Measurements from ENCODE around the gene SRGAP2.
"Not testable (repeated sequence)": the region's sequence is repeated elsewhere in the genome, so short reads cannot be mapped to it uniquely, and the experiment has no call there.

SRGAP2 gene

DNA sequence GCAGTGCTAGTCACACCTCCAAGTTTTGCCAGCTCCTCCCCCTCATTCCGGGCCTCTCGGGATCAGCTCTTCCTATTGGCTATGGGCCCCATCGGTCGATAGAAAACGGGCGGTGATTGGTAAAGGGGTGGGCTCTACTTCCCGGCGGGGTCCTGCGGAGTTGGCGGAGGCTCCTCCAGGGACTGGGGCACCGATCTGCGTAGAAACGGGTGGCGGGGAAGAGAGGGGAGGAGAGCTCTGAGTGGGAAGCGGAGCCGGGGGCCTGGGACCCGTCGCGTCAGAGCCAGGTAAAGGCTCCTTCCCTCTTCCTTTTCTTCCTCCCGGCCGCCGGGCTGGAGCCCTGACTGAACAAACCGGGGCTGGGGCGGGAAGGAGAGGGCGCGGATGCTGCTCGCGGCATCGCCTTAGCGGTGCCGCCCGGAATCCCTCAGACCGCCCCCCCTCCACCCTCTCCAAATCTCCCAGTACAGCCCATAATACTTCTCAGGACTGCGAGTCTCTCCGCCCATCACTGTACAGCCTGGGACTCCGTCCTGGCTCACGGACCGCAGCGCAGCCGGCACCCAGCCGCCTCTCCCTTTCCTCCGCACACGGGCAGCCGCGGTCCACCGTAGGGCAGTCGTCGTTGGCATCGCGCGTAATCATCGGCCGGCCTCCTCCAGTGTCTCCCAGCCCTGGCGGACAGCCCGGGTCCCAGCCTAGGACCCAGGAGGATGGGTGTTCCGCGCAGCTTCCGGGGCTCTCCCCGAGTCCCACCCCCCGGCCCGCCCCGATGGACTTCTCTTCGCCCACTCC lies at the start of gene SRGAP2:
TSS of gene SRGAP2 (plus strand) at position 178 of the 795 bp plus-strand sequence. CDS start 2,430 bp downstream, outside the sequence.
- H3K4me1 ChIP-seq; H3K4me2 ChIP-seq; H4K20me1 ChIP-seq; H3K27me3 ChIP-seq; H3K9me3 ChIP-seq (replicated peaks in 1 of 11); H3K36me3 ChIP-seq: not testable (repeated sequence)
- Histone ChIP-seq H3K27ac (peak within 1 kb of the TSS in 10 of 11 experiments; percentile 58 to 82 (median 69); a peak in 20 of 22 replicates), H3K4me3 (peak within 1 kb of the TSS; percentile 52 to 73 (median 62)), H3K9ac (peak within 1 kb of the TSS; percentile 68 to 81 (median 78); a peak in 20 of 22 replicates)

DNA sequence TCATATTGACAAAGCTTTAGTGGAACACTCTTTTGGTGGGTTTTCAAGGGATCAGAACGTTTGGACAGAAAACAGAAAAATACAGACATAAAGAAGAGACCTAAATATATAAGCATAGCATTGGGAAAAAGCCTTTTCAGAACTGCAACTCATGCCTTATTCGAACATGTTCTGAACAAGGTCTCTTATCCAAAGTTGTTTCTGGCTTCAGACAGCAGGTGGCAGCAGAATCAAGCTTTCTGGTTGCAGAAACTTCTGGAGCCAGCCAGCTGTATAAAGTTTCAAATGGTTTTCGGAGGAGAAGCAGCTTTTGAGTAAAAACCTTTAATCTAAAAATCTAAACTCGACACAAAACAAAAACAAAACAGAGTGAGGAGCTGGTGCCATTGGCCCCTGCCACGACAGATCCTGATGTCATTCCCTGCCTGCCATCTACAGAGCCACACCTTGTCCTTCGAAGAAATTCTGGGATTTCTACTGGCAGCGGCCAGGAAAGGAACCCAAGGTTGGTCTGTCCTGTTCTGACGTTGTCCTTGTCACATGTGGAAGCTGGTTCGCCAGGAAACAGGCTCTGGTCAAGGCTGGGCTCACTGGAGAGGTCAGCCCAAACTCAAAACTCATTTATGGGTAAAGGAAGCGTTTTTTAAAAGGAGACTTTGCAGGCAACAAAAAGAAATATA lies 35.9 kb upstream of the SRGAP2 start:
- not testable (repeated sequence) for H4K20me1 ChIP-seq; H3K27me3 ChIP-seq; H3K4me1 ChIP-seq; H3K9ac ChIP-seq; H3K9me3 ChIP-seq (replicated peaks in 1 of 11); H3K4me3 ChIP-seq; H3K4me2 ChIP-seq; H3K27ac ChIP-seq; H3K36me3 ChIP-seq

DNA sequence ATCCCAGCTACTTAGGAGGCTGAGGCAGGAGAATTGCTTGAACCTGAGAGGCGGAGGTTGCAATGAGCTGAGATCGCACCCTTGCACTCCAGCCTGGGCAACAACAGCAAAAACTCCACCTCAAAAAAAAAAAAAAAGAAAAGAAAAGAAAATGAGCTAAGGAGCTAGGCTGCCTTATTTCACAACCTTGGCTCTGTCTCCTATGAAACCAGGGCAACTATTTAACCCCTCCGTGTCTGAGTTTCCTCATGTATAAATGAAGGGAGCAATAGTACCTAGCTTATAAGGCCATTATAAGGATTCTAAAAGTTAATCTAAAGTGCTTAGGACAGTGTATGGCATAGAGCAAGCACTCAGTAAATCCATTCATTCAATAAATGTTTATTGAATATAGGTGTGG lies 33.5 kb upstream of the SRGAP2 start:
- not testable (repeated sequence) for H3K27me3 ChIP-seq; H3K9ac ChIP-seq; H3K4me1 ChIP-seq; H4K20me1 ChIP-seq; H3K27ac ChIP-seq; H3K9me3 ChIP-seq (replicated peaks in 1 of 11); H3K4me3 ChIP-seq; H3K36me3 ChIP-seq; H3K4me2 ChIP-seq

DNA sequence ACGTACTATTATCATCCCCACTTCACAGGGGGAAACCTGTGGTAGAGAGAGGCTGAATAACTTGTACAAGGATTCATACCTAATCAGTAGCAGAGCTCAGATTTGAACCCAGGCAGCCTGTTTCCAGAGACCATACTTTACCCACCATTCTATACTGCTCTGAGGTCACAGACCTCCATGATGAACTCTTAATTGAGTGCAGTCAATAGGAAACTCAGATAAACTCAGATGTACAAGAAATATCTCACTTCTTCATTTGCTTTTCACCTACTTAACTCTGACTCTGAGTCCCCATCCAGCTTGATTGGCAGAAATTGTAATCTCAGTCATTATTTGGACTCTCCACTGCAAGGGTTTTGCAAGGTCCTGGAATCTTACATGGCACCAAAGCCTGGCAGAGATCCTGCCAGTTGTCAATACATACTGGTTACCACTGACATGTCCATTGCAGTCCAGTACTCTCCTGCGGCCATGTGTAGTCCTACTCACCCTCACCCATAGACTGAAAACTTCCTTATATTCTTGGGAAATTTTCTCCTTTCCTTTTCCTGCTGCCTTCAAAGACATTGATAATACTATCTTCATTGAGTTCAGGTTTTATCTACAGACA lies 30.1 kb upstream of the SRGAP2 start:
- not testable (repeated sequence) for H3K9ac ChIP-seq; H4K20me1 ChIP-seq; H3K4me3 ChIP-seq; H3K4me1 ChIP-seq; H3K27ac ChIP-seq; H3K4me2 ChIP-seq; H3K36me3 ChIP-seq; H3K9me3 ChIP-seq (replicated peaks in 1 of 11); H3K27me3 ChIP-seq

DNA sequence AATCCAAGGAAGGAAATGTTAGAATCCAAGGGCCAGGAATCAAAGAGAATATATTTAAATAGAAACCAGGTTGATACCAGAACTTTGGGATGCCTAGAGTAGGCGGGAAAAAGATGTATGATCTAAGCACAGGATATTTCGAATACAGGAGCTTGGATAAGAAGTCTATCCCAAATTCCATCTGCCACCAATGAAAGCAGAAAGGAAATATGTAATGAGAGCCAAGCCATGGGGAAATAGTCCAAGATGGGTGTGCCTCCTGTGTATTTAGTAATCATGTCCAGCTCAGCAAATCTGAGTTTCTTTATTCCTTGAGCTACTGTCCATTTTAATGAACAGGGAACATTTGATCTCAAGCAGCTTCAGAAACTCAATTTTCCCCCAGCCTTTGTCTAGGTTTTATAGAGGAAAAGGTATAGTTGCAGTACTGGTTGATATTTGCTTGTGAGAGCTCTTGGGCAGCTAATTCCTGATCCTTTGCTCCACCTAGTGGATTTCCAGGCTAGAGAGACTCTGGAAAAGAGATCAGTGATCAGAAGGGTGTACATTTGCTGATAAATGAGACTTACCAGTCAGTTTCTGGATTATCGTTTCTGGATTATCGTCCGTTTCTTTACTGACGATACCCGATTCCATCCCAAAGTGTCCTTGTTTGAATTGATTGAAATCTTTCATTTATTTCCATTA lies 29.0 kb upstream of the SRGAP2 start:
- H3K4me1 ChIP-seq; H3K27me3 ChIP-seq; H4K20me1 ChIP-seq; H3K4me3 ChIP-seq; H3K36me3 ChIP-seq; H3K27ac ChIP-seq; H3K4me2 ChIP-seq; H3K9me3 ChIP-seq (replicated peaks in 1 of 11); H3K9ac ChIP-seq: not testable (repeated sequence)

DNA sequence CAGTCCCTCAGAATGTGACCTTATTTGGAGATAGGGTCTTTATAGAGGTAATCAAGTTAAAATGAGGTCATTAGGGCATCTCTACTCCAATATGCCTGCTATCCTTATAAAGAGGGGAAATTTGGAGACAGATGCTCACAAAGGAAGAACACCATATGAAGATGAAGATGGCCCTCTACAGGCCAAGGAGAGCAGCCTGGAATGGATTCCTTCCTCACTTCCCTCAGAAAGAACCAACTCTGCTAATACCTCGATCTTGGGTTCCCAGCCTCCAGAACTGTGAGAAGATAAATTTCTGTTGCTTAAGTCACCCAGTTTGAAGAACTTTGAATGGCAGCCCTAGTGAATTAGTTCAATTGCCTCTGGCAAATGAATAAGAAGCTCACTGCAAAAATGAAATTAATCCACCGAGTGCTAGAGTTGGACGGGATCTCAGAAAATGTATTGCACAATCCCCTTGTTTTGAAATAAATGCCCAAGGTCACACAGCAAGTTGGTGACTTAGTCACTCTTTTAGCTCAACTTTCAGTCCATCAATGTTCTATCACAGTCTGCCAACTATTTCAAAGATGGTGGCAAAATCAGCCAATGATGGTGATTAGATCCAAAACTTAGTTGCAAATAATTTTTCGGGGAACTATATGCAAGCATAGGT lies 27.8 kb upstream of the SRGAP2 start:
- H3K9ac ChIP-seq; H3K4me1 ChIP-seq; H3K4me3 ChIP-seq; H3K9me3 ChIP-seq (replicated peaks in 1 of 11); H3K4me2 ChIP-seq; H3K36me3 ChIP-seq; H3K27me3 ChIP-seq; H4K20me1 ChIP-seq; H3K27ac ChIP-seq: not testable (repeated sequence)

DNA sequence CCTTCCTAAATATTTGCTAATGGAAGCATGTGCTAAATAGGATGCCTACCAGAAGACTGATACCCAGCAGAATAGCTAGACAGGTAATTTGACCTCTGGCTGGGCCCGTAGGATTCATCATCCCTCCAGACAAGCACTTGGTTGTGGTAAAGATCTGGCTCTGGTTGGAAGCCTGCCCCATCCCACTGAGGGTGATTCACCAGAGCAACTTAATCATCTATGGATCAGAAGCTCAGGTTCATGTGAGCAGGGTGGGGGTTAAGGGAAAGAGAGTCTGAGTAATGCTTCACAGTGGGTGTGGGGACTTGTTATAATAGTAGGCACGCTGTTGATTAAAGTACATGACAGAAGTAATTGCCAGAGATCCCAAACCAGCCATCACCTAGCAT lies 27.2 kb upstream of the SRGAP2 start:
- not testable (repeated sequence) for H3K9me3 ChIP-seq (replicated peaks in 1 of 11); H3K9ac ChIP-seq; H3K4me1 ChIP-seq; H3K4me3 ChIP-seq; H3K36me3 ChIP-seq; H3K27ac ChIP-seq; H4K20me1 ChIP-seq; H3K4me2 ChIP-seq; H3K27me3 ChIP-seq

DNA sequence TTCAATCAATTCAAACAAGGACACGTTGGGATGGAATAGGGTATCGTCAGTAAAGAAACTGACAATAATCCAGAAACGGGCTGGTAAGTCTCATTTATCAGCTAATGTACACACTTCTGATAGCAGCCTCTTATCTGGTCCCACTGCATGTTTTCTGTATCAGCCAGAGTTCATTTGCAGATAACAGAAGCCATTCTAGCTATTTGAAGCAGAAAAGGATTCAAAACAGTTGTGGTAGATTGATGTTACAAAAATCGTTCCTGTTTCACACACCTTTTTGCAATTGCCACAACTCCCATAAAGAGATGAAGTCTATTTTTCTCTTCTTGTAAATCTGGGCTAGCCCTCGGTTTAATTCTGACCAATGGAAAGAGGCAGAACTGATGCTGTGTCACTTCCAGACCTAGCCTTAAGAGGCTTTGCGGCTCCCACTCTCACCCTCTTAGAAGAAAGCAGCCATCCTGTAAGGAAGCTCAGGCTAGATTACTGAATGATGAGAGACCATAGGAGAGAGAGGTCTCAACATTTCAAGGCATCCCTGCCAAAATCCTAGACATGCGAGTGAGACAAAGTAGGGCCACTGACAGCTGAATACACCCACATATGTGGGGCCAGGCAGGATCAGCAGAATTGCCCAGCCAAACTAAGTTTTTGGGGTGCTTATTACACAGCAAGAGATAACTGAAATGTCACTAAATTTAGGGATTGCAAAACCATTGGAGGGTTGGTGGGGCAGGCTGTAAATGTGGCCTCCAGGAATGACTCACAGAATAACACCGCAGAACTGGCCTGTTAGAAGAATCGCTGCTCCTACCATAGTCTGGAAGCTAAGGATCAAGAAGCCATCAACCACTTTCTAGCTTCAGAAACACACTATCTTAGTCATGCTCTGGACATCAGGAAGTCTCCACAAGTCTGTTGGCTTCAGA lies 25.0 kb upstream of the SRGAP2 start:
- peak overlapping the region in 1 of 11 experiments; percentile 26; a peak in 1 of 22 replicates for H3K4me2 ChIP-seq
- H3K36me3 ChIP-seq; H4K20me1 ChIP-seq; H3K27ac ChIP-seq; H3K9ac ChIP-seq; H3K27me3 ChIP-seq; H3K9me3 ChIP-seq (replicated peaks in 1 of 11); H3K4me1 ChIP-seq; H3K4me3 ChIP-seq: not testable (repeated sequence)

DNA sequence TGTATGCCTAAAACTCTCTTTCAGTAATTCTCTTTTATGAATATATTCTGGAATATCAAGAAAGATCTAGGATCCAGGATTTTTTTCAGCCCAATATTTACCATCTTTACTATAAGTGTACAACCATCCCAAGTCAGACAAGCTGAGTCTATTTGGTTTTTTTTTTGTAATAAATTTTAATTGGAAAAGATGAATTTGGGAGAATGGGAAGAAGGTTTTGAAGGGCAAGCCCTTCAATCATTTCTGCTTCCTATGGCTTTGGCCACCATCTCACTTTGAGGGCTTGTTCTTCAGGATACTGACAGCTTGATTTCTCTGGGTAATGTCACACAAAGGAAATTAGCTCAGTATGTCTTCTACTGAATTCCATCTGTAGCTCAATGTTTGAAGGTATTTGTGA lies 23.7 kb upstream of the SRGAP2 start:
- H4K20me1 ChIP-seq; H3K4me2 ChIP-seq; H3K27me3 ChIP-seq; H3K27ac ChIP-seq; H3K4me3 ChIP-seq; H3K36me3 ChIP-seq; H3K4me1 ChIP-seq; H3K9ac ChIP-seq; H3K9me3 ChIP-seq (replicated peaks in 1 of 11): not testable (repeated sequence)

DNA sequence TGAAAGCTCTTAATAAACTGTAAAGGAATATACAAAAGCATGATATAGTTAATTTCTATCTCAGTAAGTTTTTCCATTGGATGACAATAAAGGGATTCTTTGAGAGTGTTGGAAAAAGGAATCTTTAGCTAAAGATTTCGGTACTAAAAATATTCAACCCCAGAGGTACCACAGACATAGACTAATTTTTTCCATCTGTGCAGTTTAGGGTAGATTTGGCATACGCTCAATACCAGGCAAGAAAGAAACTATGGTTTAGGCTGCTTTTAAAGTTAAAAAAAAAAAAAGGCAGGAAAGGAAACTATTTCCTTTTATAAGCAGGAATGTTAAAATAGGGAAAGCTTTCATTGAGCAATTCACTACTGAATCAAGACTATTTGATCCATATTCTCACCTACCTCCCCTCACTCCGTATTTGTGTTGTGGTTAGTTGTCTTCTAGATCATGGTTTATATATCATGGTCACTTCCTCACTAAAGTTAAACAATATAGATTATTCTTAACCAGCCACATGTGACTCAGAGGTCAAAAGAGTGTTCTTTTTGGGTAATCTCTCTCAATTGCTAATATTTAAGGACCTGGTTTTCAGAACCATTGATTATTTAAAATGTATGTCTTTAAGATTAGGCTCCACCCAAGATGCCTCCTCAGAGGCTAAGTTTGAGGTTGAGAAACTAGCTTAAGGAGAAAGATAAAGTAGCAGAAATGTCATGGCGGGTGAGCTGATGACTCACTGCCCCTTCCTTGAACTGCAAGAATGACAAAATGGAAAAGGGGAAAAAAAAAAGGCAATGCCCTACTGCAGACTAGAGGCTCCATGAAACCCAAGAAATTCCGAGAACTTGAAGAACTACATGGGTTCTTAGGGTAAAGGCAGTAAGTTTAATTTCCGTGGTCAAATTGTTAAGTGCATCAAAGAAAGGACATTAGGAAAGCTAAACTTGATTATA lies 20.7 kb upstream of the SRGAP2 start:
- not testable (repeated sequence) for H3K4me3 ChIP-seq; H3K36me3 ChIP-seq; H3K4me2 ChIP-seq; H3K27ac ChIP-seq; H3K9ac ChIP-seq; H3K9me3 ChIP-seq (replicated peaks in 1 of 11); H3K27me3 ChIP-seq; H3K4me1 ChIP-seq; H4K20me1 ChIP-seq

DNA sequence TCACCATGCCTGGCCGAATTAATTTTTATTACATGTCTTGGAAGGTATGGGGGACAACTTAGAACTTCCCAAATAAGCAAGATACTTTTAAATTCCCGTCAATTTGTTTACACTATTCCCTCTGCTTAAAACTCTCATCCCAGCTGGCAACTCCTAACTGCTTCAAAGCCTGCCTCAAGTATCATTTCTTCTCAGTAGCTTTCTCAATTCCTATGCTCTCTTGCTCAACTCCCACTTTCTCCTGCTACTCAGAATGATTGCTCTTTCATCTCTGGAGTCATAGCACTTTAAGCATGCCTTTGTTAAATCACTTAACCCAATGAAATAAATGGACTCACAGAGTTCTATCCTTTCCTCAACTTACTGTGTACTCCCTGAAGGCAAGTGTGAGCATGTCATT lies 19.6 kb upstream of the SRGAP2 start:
- H3K9ac ChIP-seq; H3K4me2 ChIP-seq; H3K36me3 ChIP-seq; H3K9me3 ChIP-seq (replicated peaks in 1 of 11); H3K4me1 ChIP-seq; H3K4me3 ChIP-seq; H3K27ac ChIP-seq; H4K20me1 ChIP-seq; H3K27me3 ChIP-seq: not testable (repeated sequence)

DNA sequence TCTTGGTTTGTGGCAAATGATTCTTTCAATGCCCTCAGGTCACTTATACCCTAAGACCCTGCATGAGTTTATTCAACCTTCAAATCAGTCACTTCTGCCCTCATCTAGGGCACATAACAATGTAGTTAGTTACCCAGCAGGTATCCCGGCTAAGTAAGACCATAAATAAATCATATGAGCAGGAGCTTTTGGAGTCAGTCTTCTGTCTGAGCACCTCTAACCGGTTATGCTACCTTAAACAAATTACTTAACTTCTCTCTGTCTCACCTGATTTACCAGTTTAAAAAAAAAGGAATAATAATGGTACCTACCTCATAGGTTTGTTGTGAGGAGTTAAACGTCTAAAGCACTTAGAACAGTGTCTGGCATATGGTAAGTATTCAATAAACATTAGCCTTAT lies 17.6 kb upstream of the SRGAP2 start:
- not testable (repeated sequence) for H3K4me1 ChIP-seq; H3K4me3 ChIP-seq; H3K27me3 ChIP-seq; H3K27ac ChIP-seq; H4K20me1 ChIP-seq; H3K4me2 ChIP-seq; H3K9me3 ChIP-seq (replicated peaks in 1 of 11); H3K36me3 ChIP-seq; H3K9ac ChIP-seq

Measured in BLaER1 treated with 17β-estradiol and CSF1 and Interleukin-3, amounts not matched to agents 10 nM and 100 nM (cell line).